AG09309 (cell line): Measurements from ENCODE around the gene RRAGA.
"Not testable (repeated sequence)": the region's sequence is repeated elsewhere in the genome, so short reads cannot be mapped to it uniquely, and the experiment has no call there.

Experiments used
- DNase-seq: peaks from one replicate; pipeline ENCODE4 v3.0.0-alpha.2; 2010; ENCODE audit warnings: low read depth
- H3K4me3 ChIP-seq: 2 replicates; pipeline ENCODE4 v1.5.1; 2011; ENCODE audit warnings: mild to moderate bottlenecking, low read depth, low read length, moderate library complexity; ENCODE audit not compliant: control insufficient read depth
- TF ChIP-seq, protein P1 (sequence below): IDR thresholded peaks from 2 replicates; pipeline ENCODE4 v1.5.1; 2011; ENCODE audit warnings: mild to moderate bottlenecking, low read depth, low read length, inconsistent platforms; ENCODE audit not compliant: insufficient read depth, control insufficient read depth; ENCODE audit errors: missing control alignments

Gene RRAGA

DNA sequence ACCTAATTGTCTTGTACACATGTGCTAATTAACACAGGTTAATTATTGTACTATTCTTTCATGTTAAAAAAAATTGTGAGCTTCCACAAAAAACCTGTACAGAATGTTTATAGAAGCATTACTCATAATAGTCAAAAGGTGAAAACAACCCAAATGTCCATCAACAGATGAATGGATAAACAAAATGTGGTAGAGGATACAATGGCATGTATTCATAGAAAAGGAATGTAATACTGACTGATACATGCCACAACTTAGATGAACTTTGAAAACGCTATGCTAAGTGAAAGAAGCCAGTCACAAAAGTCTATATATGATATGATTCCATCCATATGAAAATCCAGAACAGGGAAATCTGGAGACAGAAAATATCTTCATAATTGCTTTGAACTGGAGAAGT lies 25.6 kb downstream of the RRAGA start:
- no peak overlapping the region for H3K4me3 ChIP-seq
- DNase-seq: no peak
- TF ChIP-seq, protein P1, sequence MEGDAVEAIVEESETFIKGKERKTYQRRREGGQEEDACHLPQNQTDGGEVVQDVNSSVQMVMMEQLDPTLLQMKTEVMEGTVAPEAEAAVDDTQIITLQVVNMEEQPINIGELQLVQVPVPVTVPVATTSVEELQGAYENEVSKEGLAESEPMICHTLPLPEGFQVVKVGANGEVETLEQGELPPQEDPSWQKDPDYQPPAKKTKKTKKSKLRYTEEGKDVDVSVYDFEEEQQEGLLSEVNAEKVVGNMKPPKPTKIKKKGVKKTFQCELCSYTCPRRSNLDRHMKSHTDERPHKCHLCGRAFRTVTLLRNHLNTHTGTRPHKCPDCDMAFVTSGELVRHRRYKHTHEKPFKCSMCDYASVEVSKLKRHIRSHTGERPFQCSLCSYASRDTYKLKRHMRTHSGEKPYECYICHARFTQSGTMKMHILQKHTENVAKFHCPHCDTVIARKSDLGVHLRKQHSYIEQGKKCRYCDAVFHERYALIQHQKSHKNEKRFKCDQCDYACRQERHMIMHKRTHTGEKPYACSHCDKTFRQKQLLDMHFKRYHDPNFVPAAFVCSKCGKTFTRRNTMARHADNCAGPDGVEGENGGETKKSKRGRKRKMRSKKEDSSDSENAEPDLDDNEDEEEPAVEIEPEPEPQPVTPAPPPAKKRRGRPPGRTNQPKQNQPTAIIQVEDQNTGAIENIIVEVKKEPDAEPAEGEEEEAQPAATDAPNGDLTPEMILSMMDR: no peak

- no peak overlapping the region for H3K4me3 ChIP-seq
- no peak for DNase-seq
- TF ChIP-seq, protein P1: peak; percentile 27
These were observed 36.1 kb downstream of the RRAGA start for GRCh38 chr9:19085295-19085694.

DNA sequence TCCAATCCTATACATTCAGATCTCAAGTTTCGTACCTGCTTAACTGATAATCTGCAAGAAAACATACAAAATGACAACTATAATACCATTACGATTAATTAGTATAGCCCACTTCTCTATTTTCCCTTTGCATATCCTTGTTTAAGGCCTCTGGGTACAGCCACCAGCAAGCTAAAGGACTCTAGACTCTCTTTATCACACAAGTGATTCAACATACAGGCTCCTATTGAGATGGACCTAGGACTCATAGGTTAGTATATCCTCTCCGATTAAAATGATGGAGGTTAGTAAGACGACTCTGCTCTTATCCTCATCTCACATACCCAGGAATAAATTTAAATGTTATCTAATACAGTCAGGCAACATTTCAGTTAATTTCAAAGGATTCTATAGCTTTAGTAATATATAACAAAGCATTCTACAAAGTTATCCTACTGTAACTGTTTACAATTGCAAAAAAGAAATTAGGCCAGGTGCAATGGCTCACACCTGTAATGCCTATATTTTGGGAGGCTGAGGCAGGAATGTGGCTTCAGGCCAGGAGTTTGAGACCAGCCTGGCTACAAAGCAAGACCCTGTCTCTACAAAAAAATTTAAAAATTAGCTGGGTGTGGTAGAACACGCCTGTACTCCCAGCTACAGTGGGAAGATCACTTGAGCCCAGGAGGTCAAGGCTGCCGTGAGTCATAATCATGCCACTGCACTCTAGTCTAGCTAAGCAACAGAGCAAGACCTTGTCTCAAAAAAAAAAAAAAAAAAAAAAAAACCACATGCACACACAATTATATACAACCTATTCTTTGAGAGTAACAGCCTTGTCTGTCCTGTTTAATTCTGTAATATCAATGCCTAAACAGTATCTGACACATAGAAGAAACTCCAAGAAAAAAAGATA lies 38.1 kb downstream of the RRAGA start:
- H3K4me3 ChIP-seq: no peak overlapping the region
- DNase-seq: no peak
- TF ChIP-seq, protein P1: no peak

GRCh38 chr9:19097431-19097830 lies 48.2 kb downstream of the RRAGA start:
- DNase-seq, H3K4me3 ChIP-seq: not testable (repeated sequence)
